Liver (tissue), 9 donors: ENCODE data around the gene RAVER1. TPM values are rescaled to one million over a fixed set of nuclear protein-coding genes. Genes with fewer than 3 reads are reported as not detected.

ENCODE experiments used
- DNase-seq: peaks from one replicate; pipeline ENCODE4 v3.0.0-alpha.2; 2017; ENCODE audit warnings: low spot score
- H3K27ac ChIP-seq, 2 donors: one replicate each; pipeline ENCODE4 v1.7.0; 2013; ENCODE audit warnings: inconsistent platforms in 2 of 2, low read length in 2 of 2, control low read depth in 1 of 2, low read depth in 1 of 2, mild to moderate bottlenecking in 1 of 2
- H3K27me3 ChIP-seq, 4 donors: one replicate each; pipeline versions ENCODE4 v1.6.1 to v1.7.0; 2013; ENCODE audit warnings: low read length in 3 of 4, inconsistent platforms in 1 of 4, mild to moderate bottlenecking in 1 of 4, moderate library complexity in 1 of 4; ENCODE audit not compliant: control insufficient read depth in 4 of 4, insufficient read depth in 4 of 4
- H3K36me3 ChIP-seq, 4 donors: one replicate each; pipeline versions ENCODE4 v1.6.1 to v1.7.0; 2013; ENCODE audit warnings: low read length in 3 of 4, mild to moderate bottlenecking in 3 of 4, low read depth in 1 of 4, moderate library complexity in 1 of 4; ENCODE audit not compliant: control insufficient read depth in 4 of 4, insufficient read depth in 3 of 4
- H3K4me1 ChIP-seq, 4 donors: one replicate each; pipeline versions ENCODE4 v1.6.1 to v1.7.0; 2013; ENCODE audit warnings: low read length in 3 of 4, mild to moderate bottlenecking in 3 of 4, moderate library complexity in 1 of 4; ENCODE audit not compliant: control insufficient read depth in 4 of 4, insufficient read depth in 4 of 4
- H3K4me3 ChIP-seq, 3 donors: one replicate each; pipeline versions ENCODE4 v1.6.1 to v1.7.0; 2013; ENCODE audit warnings: low read length in 3 of 3, control low read depth in 1 of 3, low read depth in 1 of 3, mild to moderate bottlenecking in 1 of 3
- H3K9ac ChIP-seq, 2 donors: one replicate each; pipeline ENCODE4 v1.7.0; 2013; ENCODE audit warnings: low read length in 2 of 2, mild to moderate bottlenecking in 2 of 2, moderate library complexity in 2 of 2, control low read depth in 1 of 2, low read depth in 1 of 2
- H3K9me3 ChIP-seq, 4 donors: one replicate each; pipeline versions ENCODE4 v1.6.1 to v1.7.0; 2013; ENCODE audit warnings: low read length in 3 of 4; ENCODE audit not compliant: control insufficient read depth in 4 of 4
- ATF3 ChIP-seq: IDR thresholded peaks from 2 replicates; pipeline ENCODE4 v1.6.1; 2016; ENCODE audit warnings: antibody characterized with exemption
- CTCF ChIP-seq: fragments of 150-350 bp; IDR thresholded peaks from 2 replicates; pipeline ENCODE4 v1.5.1; 2017; ENCODE audit warnings: improper control_type of control experiment, low read depth, low read length; ENCODE audit not compliant: missing input control
- EGR1 ChIP-seq, 2 donors: IDR thresholded peaks; 2 replicates each; pipeline ENCODE4 v1.6.1; 2016 to 2018; ENCODE audit warnings: antibody characterized with exemption in 2 of 2, low read depth in 2 of 2
- FOXA2 ChIP-seq: IDR thresholded peaks from 2 replicates; pipeline ENCODE4 v1.6.1; 2016; ENCODE audit warnings: antibody characterized with exemption
- GABPA ChIP-seq, 2 donors: IDR thresholded peaks in 1 of 2; conservative IDR thresholded peaks in 1 of 2; 2 replicates each; pipeline ENCODE4 v1.6.1; 2016; ENCODE audit warnings: antibody characterized with exemption in 2 of 2, mild to moderate bottlenecking in 1 of 2, moderate library complexity in 1 of 2
- HNF4A ChIP-seq, 2 donors: conservative IDR thresholded peaks; 2 replicates each; pipeline ENCODE4 v1.6.1; 2016; ENCODE audit warnings: antibody characterized with exemption in 2 of 2, mild to moderate bottlenecking in 2 of 2
- HNF4G ChIP-seq: IDR thresholded peaks from 2 replicates; pipeline ENCODE4 v1.6.1; 2016; ENCODE audit warnings: antibody characterized with exemption
- JUND ChIP-seq, 2 donors: IDR thresholded peaks; 2 replicates each; pipeline ENCODE4 v1.6.1; 2016; ENCODE audit warnings: antibody characterized with exemption in 2 of 2
- NR2F2 ChIP-seq: IDR thresholded peaks from 2 replicates; pipeline ENCODE4 v1.6.1; 2016; ENCODE audit warnings: antibody characterized with exemption
- REST ChIP-seq: IDR thresholded peaks from 2 replicates; pipeline ENCODE4 v1.6.1; 2016; ENCODE audit warnings: antibody characterized with exemption, mild to moderate bottlenecking
- RXRA ChIP-seq, 2 donors: IDR thresholded peaks; 2 replicates each; pipeline ENCODE4 v1.6.1; 2017 to 2018; ENCODE audit warnings: antibody characterized with exemption in 2 of 2, mild to moderate bottlenecking in 1 of 2
- SP1 ChIP-seq: IDR thresholded peaks from 2 replicates; pipeline ENCODE4 v1.6.1; 2018; ENCODE audit warnings: antibody characterized with exemption, mild to moderate bottlenecking
- TAF1 ChIP-seq: conservative IDR thresholded peaks from 2 replicates; pipeline ENCODE4 v1.6.1; 2016; ENCODE audit warnings: antibody characterized with exemption, mild to moderate bottlenecking
- ZBTB33 ChIP-seq: IDR thresholded peaks from 2 replicates; pipeline ENCODE4 v1.6.1; 2016; ENCODE audit warnings: antibody characterized with exemption
- WGBS: extraction: QIAGEN DNeasy Blood & Tissue Kit; methylation state at CpG from one replicate; pipeline ENCODE4 v1.1.7; 2013; 5-methylcytosine and 5-hydroxymethylcytosine counted together
- polyA plus RNA-seq, 2 donors: library from polyadenylated mRNA; stranded (reverse) in 1 of 2; unstranded in 1 of 2; fragments of 200-250 nt in 1 of 2; fragments of >200 nt in 1 of 2; fragmentation: Nextera tagmentation in 1 of 2; extraction: Ambion mirVana in 1 of 2; gene quantifications; one replicate each; pipeline versions ENCODE4 v1.2.1 to v1.2.3, GENCODE V29; 2013 to 2015
- total RNA-seq, 2 donors: library from RNA; depleted of rRNA; stranded (reverse); fragments of >200 nt; gene quantifications; one replicate each; pipeline ENCODE4 v1.2.3, GENCODE V29; 2014
- donor health status: healthy.
- donor health status: healthy.
- donor health status: healthy.
- donor health status: healthy.
- donor health status: healthy.

Gene RAVER1
- total and polyA plus RNA-seq, 4 donors = 2.1 to 13.6 (median 6.2) TPM

GRCh38 chr19:10270616-10271394, 62.5 kb downstream of the RAVER1 start, which contains the start of gene ICAM1 (continued):
- TF ChIP-seq HNF4A (conservative IDR thresholded peaks at IDR 0.05) (peak; percentile 56 to 68), SP1 (peak; percentile 95), RXRA (IDR thresholded peaks at IDR 0.05) (peak; percentile 94 to 97), EGR1 (IDR thresholded peaks at IDR 0.05; ENCODE audit: low read depth in 2 of 2) (peak; percentile 70 to 86)

GRCh38 chr19:10270180-10270615, 63.1 kb downstream of the RAVER1 start:
- H3K27me3 ChIP-seq = no peaks in the 10 kb centered on the region
- H3K9me3 ChIP-seq = no peaks in the 10 kb centered on the region
- DNase-seq = no peak
- 3% methylated on average over 37 of the region's 37 CpGs for WGBS
- peaks cover 3 to 9% (median 6%) of the 10 kb centered on the region in 4 donors for H3K36me3 ChIP-seq
- H3K9ac ChIP-seq = peak overlapping the region; percentile 45 to 72
- no peak for TF ChIP-seq SP1
- no peak for TF ChIP-seq ZBTB33
- no peak for TF ChIP-seq CTCF
- no peak for TF ChIP-seq RXRA (IDR thresholded peaks at IDR 0.05)
- TF ChIP-seq REST = no peak
- no peak for TF ChIP-seq NR2F2
- no peak for TF ChIP-seq HNF4A (conservative IDR thresholded peaks at IDR 0.05)
- TF ChIP-seq TAF1 = no peak
- no peak for TF ChIP-seq HNF4G
- no peak for TF ChIP-seq FOXA2
- TF ChIP-seq EGR1 (IDR thresholded peaks at IDR 0.05; ENCODE audit: low read depth in 2 of 2) = no peak
- TF ChIP-seq GABPA (IDR thresholded peaks at IDR 0.05 in 1 of 2, conservative IDR thresholded peaks at IDR 0.05 in 1 of 2) = no peak
- no peak for TF ChIP-seq JUND (IDR thresholded peaks at IDR 0.05)
- no peak for TF ChIP-seq ATF3
- H3K27ac ChIP-seq = peak overlapping the region; percentile 95 to 97
- peak overlapping the region; percentile 70 to 76 (median 76) for H3K4me3 ChIP-seq
- H3K4me1 ChIP-seq = peaks cover 6 to 19% (median 12%) of the 10 kb centered on the region in 4 donors
